ENCODE data around the gene RSAD1.
A peak's percentile ranks its signal among the peaks of the same experiment; 100 is the strongest.

RSAD1 gene

DNA sequence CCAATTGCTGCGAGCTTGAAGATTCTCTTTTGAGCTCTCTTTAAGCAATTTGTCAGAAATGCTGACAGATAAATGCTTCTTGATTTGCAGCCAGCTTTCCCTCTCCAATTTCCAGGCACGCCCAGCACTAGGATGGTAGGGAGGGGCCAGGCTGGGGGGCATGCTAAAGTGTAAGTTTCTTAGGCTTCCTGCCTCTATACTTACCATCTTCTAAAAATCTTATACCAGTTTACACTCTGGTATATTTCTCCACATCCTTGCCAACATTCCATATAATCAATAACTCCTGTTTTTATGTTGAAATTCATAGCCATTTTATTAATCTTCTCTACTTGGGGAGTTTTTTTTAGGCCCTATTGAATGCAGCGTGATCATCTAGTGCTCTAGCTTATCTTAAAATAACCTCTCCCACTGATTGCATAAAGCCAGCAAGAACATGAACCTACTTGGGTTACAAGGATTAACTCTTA lies 35.1 kb upstream of the RSAD1 start:
- Histone ChIP-seq H3K9me3 (ENCODE audit: control insufficient read depth in 2 of 2, low read length in 2 of 2) (no peaks in the 10 kb centered on the region), H3K27me3 (ENCODE audit: control insufficient read depth in 2 of 2, insufficient read depth in 2 of 2, low read length in 2 of 2) (no peaks in the 10 kb centered on the region), H3K4me3 (ENCODE audit: low read length in 2 of 2) (no peak overlapping the region), H3K4me1 (ENCODE audit: control insufficient read depth in 2 of 2, insufficient read depth in 2 of 2, low read length in 2 of 2) (peaks cover 37 to 52% of the 10 kb centered on the region in 2 donors), H3K27ac (ENCODE audit: low read depth in 2 of 2, low read length in 2 of 2) (peak overlapping the region in 1 of 2 donors; percentile 55), H3K36me3 (ENCODE audit: control insufficient read depth in 2 of 2, insufficient read depth in 2 of 2, low read length in 2 of 2) (peaks cover 2 to 4% of the 10 kb centered on the region in 2 donors), H3K9ac (ENCODE audit: low read depth in 1 of 2, low read length in 2 of 2) (peak overlapping the region in 1 of 2 donors; percentile 28)

DNA sequence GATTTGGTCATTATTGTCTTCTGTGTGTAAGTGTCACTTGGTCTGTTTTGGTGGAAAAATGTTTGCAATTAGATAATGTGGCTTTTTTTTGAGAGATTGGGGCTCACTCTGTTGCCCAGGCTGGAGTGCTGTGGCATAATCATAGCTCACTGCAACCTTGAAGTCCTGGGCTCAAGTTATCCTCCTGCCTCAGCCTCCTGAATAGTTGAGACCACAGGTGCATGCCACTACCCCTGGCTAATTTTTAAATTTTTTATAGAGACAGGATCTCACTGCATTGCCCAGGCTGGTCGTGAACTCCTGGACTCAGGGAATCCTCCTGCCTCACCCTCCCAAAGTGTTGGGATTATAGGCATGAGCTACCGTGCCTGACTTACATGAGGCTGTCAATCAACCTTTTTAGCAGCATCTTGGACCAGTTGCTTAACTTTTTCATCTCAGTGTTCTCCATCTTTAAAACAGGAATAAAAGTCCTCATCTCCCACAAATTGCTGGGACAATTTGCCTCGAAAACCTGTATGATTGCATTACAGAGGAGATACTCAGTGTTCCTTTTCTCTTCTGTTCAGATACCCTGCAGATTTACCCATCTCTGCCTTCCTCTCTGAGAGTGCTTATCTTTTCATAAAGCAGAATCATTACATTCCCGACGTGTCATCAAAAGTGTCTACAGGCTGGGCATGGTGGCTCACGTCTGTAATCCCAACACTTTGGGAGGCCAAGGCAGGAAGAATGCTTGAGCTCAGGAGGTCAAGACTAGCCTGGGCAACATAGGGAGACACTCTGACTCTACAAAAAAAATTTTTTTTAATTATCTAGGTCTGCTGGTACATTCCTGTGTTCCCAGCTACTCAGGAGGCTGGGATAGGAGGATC lies 33.6 kb upstream of the RSAD1 start:
- no peak overlapping the region for H3K4me3 ChIP-seq (ENCODE audit: low read length in 2 of 2)
- H3K4me1 ChIP-seq (ENCODE audit: control insufficient read depth in 2 of 2, insufficient read depth in 2 of 2, low read length in 2 of 2) = peaks cover 32 to 46% of the 10 kb centered on the region in 2 donors
- H3K27me3 ChIP-seq (ENCODE audit: control insufficient read depth in 2 of 2, insufficient read depth in 2 of 2, low read length in 2 of 2) = no peaks in the 10 kb centered on the region
- H3K9me3 ChIP-seq (ENCODE audit: control insufficient read depth in 2 of 2, low read length in 2 of 2) = no peaks in the 10 kb centered on the region
- peaks cover 2 to 5% of the 10 kb centered on the region in 2 donors for H3K36me3 ChIP-seq (ENCODE audit: control insufficient read depth in 2 of 2, insufficient read depth in 2 of 2, low read length in 2 of 2)
- no peak overlapping the region for H3K27ac ChIP-seq (ENCODE audit: low read depth in 2 of 2, low read length in 2 of 2)
- no peak overlapping the region for H3K9ac ChIP-seq (ENCODE audit: low read depth in 1 of 2, low read length in 2 of 2)

DNA sequence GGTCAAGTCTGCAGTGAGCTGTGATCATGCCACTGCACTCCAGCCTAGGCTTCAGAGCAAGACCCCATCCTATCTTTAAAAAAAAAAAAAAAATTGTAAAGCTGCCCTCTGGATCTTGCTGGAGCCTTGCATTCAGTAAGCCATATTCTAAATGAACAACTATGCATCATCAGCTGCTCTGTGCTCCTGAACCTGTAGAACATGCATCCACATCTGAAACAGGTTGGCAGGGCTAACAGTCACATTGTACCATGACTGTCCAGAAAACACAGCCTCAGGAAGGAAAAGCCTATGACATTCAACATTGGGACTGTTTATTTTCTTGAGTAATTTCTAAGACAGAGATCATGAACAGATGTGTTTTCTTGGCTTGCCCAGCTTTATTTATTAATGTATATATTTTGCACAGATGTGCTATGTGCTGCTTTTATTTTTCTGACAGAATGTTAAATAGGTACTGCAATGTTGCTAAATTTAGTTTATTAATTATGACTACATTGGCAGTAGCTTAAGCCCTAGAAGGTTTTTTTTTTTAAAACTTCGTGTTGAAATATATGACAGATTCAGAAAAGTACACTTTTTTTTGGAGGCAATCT lies 32.8 kb upstream of the RSAD1 start:
- peaks cover 30 to 38% of the 10 kb centered on the region in 2 donors for H3K4me1 ChIP-seq (ENCODE audit: control insufficient read depth in 2 of 2, insufficient read depth in 2 of 2, low read length in 2 of 2)
- peaks cover 2 to 5% of the 10 kb centered on the region in 2 donors for H3K36me3 ChIP-seq (ENCODE audit: control insufficient read depth in 2 of 2, insufficient read depth in 2 of 2, low read length in 2 of 2)
- H3K4me3 ChIP-seq (ENCODE audit: low read length in 2 of 2) = no peak overlapping the region
- H3K9me3 ChIP-seq (ENCODE audit: control insufficient read depth in 2 of 2, low read length in 2 of 2) = no peaks in the 10 kb centered on the region
- no peak overlapping the region for H3K9ac ChIP-seq (ENCODE audit: low read depth in 1 of 2, low read length in 2 of 2)
- H3K27ac ChIP-seq (ENCODE audit: low read depth in 2 of 2, low read length in 2 of 2) = no peak overlapping the region
- H3K27me3 ChIP-seq (ENCODE audit: control insufficient read depth in 2 of 2, insufficient read depth in 2 of 2, low read length in 2 of 2) = no peaks in the 10 kb centered on the region

DNA sequence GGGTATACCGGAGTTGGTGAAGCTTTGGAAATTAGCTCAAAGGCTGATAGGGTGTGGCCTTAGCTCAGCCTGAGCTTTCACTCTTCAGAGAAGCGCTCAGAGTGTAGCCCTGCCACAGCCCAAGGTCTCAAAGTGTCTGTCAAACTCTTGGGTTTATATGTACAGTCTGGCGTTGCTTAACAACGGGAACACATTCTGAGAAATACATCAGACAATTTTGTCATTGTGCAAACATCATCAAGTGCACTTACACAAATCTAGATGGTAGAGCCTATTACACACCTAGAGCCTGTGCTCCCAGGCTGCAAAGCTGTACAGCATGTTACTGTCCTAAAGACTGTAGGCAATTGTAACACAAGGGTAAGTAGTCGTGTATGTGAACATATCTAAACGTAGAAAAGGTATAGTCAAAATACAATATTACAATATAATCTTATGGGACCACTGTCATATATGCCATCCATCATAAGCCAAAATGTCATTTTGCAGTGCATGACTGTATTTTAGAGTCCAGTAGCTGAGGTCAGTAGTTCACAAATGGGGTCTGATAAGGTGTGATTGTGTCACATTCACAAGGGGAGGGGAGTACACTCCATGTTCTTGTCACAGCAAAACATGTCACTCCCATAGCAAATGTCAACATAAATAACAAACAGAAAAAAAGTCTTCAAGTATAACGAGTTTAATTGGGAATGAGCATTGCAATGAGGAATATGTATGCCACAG lies 30.6 kb upstream of the RSAD1 start:
- Histone ChIP-seq H3K27ac (ENCODE audit: low read depth in 2 of 2, low read length in 2 of 2) (peak overlapping the region; percentile 70 to 80), H3K36me3 (ENCODE audit: control insufficient read depth in 2 of 2, insufficient read depth in 2 of 2, low read length in 2 of 2) (peaks cover 2 to 5% of the 10 kb centered on the region in 2 donors), H3K27me3 (ENCODE audit: control insufficient read depth in 2 of 2, insufficient read depth in 2 of 2, low read length in 2 of 2) (no peaks in the 10 kb centered on the region), H3K4me3 (ENCODE audit: low read length in 2 of 2) (no peak overlapping the region), H3K9ac (ENCODE audit: low read depth in 1 of 2, low read length in 2 of 2) (peak overlapping the region in 1 of 2 donors; percentile 30), H3K9me3 (ENCODE audit: control insufficient read depth in 2 of 2, low read length in 2 of 2) (no peaks in the 10 kb centered on the region), H3K4me1 (ENCODE audit: control insufficient read depth in 2 of 2, insufficient read depth in 2 of 2, low read length in 2 of 2) (peaks cover 35 to 43% of the 10 kb centered on the region in 2 donors)

DNA sequence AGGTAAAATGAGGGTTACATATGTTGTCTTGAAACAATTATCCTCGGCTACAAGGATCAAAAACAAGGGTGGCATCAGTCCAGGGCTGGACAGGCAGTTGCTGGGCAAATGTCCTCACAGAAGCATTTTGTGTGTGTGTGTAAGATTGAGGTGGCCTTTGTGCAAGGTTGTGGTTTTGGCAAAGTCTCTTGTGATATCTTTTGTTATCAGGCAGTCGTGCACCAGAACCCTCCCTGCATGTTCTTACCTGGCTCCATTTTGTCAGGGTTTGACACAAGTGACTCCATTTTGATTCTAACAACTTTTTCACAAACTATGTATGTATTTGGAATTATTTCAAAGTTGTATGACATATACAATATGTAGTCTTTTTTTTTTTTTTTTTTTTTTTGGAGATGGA lies 30.0 kb upstream of the RSAD1 start:
- Histone ChIP-seq H3K9ac (ENCODE audit: low read depth in 1 of 2, low read length in 2 of 2) (peak overlapping the region in 1 of 2 donors; percentile 12), H3K27ac (ENCODE audit: low read depth in 2 of 2, low read length in 2 of 2) (peak overlapping the region; percentile 70 to 80), H3K27me3 (ENCODE audit: control insufficient read depth in 2 of 2, insufficient read depth in 2 of 2, low read length in 2 of 2) (no peaks in the 10 kb centered on the region), H3K36me3 (ENCODE audit: control insufficient read depth in 2 of 2, insufficient read depth in 2 of 2, low read length in 2 of 2) (peaks cover 2 to 5% of the 10 kb centered on the region in 2 donors), H3K9me3 (ENCODE audit: control insufficient read depth in 2 of 2, low read length in 2 of 2) (no peaks in the 10 kb centered on the region), H3K4me3 (ENCODE audit: low read length in 2 of 2) (no peak overlapping the region), H3K4me1 (ENCODE audit: control insufficient read depth in 2 of 2, insufficient read depth in 2 of 2, low read length in 2 of 2) (peaks cover 34 to 43% of the 10 kb centered on the region in 2 donors)

DNA sequence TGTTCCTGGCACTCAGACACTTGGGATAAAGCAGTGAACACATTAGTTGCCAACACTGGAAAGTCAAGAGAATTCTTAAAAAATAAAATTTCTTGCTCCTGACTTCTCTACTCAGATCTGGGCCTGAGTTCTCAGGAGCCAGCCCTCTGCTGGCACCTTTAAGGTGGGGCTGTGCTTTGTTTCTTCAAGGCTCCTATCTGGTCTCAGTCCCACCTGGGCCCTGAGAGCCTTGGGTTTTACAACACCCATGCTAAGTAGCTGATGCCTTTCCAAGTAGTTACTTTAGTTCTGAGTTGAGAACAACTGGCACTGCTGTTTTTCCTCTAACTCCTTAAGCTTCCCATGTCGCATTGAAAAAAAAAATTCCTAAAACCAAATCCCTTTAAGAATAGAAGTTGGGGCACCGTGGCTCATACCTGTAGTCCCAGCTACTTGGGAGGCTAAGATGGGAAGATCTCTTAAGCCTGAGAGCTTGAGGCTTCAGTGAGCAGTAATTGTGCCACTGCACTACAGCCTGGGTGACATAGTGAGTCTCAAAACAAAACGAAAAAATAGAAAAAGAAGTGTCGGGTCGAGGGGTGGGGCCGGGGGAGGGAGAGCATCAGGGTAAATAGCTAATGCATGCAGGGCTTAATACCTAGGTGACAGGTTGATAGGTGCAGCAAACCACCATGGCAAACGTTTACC lies 26.6 kb upstream of the RSAD1 start:
- Histone ChIP-seq H3K4me1 (ENCODE audit: control insufficient read depth in 2 of 2, insufficient read depth in 2 of 2, low read length in 2 of 2) (peaks cover 29 to 36% of the 10 kb centered on the region in 2 donors), H3K27me3 (ENCODE audit: control insufficient read depth in 2 of 2, insufficient read depth in 2 of 2, low read length in 2 of 2) (no peaks in the 10 kb centered on the region), H3K4me3 (ENCODE audit: low read length in 2 of 2) (peak overlapping the region in 1 of 2 donors; percentile 20), H3K9me3 (ENCODE audit: control insufficient read depth in 2 of 2, low read length in 2 of 2) (no peaks in the 10 kb centered on the region), H3K9ac (ENCODE audit: low read depth in 1 of 2, low read length in 2 of 2) (peak overlapping the region in 1 of 2 donors; percentile 7), H3K36me3 (ENCODE audit: control insufficient read depth in 2 of 2, insufficient read depth in 2 of 2, low read length in 2 of 2) (peaks cover 7 to 14% of the 10 kb centered on the region in 2 donors), H3K27ac (ENCODE audit: low read depth in 2 of 2, low read length in 2 of 2) (peak overlapping the region; percentile 81 to 85)

DNA sequence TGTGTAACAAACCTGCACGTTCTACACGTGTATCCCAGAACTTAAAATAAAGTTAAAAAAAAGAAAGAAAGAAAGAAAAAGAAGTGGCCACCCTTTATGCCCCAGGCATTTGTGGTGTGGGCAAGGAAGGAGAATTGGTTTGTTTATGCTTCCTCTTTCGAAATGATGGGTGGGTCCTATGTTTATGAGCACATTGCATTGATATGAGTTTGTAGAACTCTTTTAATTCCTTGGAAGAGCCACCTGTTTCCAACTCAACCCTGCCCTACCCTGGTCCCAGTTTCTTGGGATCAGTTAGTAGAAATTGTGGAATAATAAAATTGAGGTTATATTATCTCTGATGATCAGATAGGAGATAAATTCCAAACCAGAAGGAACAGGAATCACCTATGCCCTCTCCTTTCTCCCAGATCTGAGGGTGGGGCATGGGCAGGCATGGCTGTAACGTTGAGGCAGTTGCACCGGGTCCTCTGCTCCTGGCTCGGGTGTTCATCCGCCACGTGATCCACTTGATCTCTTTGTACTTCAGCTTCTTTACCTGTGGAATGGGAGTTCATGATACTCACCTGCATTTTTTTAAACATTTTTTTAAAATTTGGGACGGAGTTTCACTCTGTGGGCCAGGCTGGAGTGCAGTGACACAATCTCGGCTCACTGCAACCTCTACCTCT lies 25.9 kb upstream of the RSAD1 start:
- peak overlapping the region; percentile 81 to 85 for H3K27ac ChIP-seq (ENCODE audit: low read depth in 2 of 2, low read length in 2 of 2)
- no peaks in the 10 kb centered on the region for H3K27me3 ChIP-seq (ENCODE audit: control insufficient read depth in 2 of 2, insufficient read depth in 2 of 2, low read length in 2 of 2)
- peaks cover 27 to 32% of the 10 kb centered on the region in 2 donors for H3K4me1 ChIP-seq (ENCODE audit: control insufficient read depth in 2 of 2, insufficient read depth in 2 of 2, low read length in 2 of 2)
- peak overlapping the region in 1 of 2 donors; percentile 20 for H3K4me3 ChIP-seq (ENCODE audit: low read length in 2 of 2)
- no peaks in the 10 kb centered on the region for H3K9me3 ChIP-seq (ENCODE audit: control insufficient read depth in 2 of 2, low read length in 2 of 2)
- H3K9ac ChIP-seq (ENCODE audit: low read depth in 1 of 2, low read length in 2 of 2) = peak overlapping the region in 1 of 2 donors; percentile 7
- peaks cover 7 to 14% of the 10 kb centered on the region in 2 donors for H3K36me3 ChIP-seq (ENCODE audit: control insufficient read depth in 2 of 2, insufficient read depth in 2 of 2, low read length in 2 of 2)

DNA sequence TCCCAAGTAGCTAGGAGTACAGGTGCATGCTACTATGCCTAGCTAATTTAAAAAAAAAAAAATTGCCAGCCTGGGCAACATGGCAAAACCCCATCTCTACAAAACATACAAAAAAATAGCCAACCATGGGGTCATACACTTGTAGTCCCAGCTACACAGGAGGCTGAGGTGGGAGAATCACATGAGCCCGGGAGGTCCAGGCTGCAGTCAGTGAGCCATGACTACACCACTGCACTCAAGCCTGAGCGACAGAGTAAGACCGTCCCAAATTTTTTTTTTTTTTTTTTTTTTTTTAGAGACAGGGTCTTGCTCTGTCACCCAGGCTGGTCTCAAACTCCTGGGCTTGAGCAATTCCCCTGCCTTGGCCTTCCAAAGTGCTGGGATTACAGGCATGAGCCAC lies 24.8 kb upstream of the RSAD1 start:
- peak overlapping the region in 1 of 2 donors; percentile 85 for H3K27ac ChIP-seq (ENCODE audit: low read depth in 2 of 2, low read length in 2 of 2)
- no peak overlapping the region for H3K4me3 ChIP-seq (ENCODE audit: low read length in 2 of 2)
- H3K36me3 ChIP-seq (ENCODE audit: control insufficient read depth in 2 of 2, insufficient read depth in 2 of 2, low read length in 2 of 2) = peaks cover 5 to 10% of the 10 kb centered on the region in 2 donors
- H3K9me3 ChIP-seq (ENCODE audit: control insufficient read depth in 2 of 2, low read length in 2 of 2) = no peaks in the 10 kb centered on the region
- H3K4me1 ChIP-seq (ENCODE audit: control insufficient read depth in 2 of 2, insufficient read depth in 2 of 2, low read length in 2 of 2) = peaks cover 21 to 31% of the 10 kb centered on the region in 2 donors
- no peaks in the 10 kb centered on the region for H3K27me3 ChIP-seq (ENCODE audit: control insufficient read depth in 2 of 2, insufficient read depth in 2 of 2, low read length in 2 of 2)
- no peak overlapping the region for H3K9ac ChIP-seq (ENCODE audit: low read depth in 1 of 2, low read length in 2 of 2)

DNA sequence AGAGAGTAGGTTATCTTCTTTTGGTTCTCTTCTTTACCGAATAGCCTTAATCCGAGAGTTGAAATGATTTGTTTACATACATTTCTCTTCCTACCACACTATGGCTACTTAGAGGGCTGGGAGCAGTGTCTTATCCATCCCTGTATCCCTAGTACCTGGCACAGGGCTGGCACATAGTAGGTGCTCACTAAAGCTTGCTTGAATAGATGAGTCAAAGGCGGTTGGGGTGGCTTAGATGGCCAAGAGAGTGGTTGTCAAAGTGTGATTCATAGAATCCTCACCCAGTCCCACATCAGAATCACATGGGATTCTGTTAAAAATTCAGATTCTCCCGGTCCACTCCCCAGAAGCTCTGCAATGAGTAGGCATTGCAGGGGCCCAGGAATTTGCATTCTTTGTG lies 21.0 kb upstream of the RSAD1 start:
- H3K4me3 ChIP-seq (ENCODE audit: low read length in 2 of 2) = no peak overlapping the region
- H3K36me3 ChIP-seq (ENCODE audit: control insufficient read depth in 2 of 2, insufficient read depth in 2 of 2, low read length in 2 of 2) = peaks cover 11 to 27% of the 10 kb centered on the region in 2 donors
- H3K4me1 ChIP-seq (ENCODE audit: control insufficient read depth in 2 of 2, insufficient read depth in 2 of 2, low read length in 2 of 2) = peaks cover 13 to 26% of the 10 kb centered on the region in 2 donors
- no peaks in the 10 kb centered on the region for H3K27me3 ChIP-seq (ENCODE audit: control insufficient read depth in 2 of 2, insufficient read depth in 2 of 2, low read length in 2 of 2)
- peak overlapping the region in 1 of 2 donors; percentile 2 for H3K27ac ChIP-seq (ENCODE audit: low read depth in 2 of 2, low read length in 2 of 2)
- no peak overlapping the region for H3K9ac ChIP-seq (ENCODE audit: low read depth in 1 of 2, low read length in 2 of 2)
- H3K9me3 ChIP-seq (ENCODE audit: control insufficient read depth in 2 of 2, low read length in 2 of 2) = no peaks in the 10 kb centered on the region
